NCI-H82 treated with DMSO at 0.1 percent for 48 hours (cell line): ENCODE results near the gene ADAMTS20.
"Not testable (repeated sequence)": the region's sequence is repeated elsewhere in the genome, so short reads cannot be mapped to it uniquely, and the experiment has no call there.

Source experiments
- DNase-seq: peaks from one replicate; lab custom pipeline; 2025; ENCODE audit not compliant: unreplicated experiment; lab: John Stamatoyannopoulos, UW

ADAMTS20 gene

DNA sequence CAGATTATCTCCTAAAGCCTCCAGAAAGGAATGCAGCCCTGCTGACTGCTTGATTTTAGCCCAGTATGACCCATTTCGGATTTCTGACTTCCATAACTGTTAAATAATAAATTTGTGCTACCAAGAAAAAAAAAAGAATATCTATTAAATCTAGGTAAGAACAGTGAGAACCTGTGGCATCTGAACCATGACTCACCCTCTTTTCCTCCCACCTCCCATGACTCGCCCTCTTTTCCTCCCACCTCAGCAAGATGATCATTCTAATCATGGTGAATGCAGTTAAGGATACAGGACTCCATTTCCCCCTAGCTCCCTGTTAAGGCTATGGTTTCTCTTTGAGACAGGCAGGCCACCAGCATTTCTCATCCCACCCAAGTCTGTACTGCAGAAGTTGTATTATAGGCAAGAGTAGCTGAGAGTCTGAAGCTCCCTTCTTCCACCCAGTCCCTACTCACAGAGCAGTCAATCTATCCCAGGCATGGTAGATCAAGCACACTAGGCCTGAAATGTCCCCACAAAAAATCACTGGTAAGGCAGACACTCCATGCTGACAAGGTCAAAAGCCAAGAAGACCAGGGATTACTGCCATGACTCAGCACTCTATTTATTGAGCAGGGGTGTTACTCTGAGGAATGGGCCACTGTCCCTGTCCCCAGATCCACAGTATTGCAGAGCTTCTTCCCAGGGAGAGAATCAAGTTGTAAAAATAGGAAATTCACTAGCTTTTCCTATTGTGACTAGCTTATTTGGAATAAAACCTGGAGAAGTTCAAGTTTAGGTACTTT lies 188.9 kb downstream of the ADAMTS20 start:
- no peak for DNase-seq

DNA sequence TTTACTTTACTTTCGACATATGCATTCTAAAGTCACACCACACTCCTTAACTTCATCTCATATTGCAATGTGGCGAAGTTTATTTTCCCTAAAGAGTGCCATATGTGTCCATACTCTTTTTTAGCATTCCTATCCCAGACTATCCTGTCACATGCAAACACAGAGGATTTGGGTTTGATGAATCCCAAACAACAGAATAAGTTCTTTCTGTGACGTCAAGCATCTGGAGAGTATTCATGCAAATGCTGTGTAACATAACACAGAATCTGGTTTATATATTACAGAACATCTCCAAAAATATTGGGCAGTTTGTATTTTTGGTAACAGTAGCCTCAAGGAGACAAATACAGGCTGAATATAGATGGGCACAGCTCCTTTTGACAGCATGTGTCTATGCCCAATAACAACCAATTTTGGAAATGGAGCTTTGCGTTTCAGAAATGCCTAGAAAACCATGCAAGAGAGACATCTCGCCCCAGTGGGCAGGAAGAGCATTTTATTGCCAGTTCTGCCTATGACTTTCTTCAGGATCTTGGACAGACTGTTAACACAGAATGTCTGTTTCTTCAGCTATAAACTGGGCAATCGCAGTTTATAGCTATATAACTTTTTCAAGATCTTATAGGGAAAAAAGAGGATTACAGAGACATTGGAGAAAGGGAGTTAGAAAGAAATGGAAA lies 190.8 kb downstream of the ADAMTS20 start:
- DNase-seq: no peak

DNA sequence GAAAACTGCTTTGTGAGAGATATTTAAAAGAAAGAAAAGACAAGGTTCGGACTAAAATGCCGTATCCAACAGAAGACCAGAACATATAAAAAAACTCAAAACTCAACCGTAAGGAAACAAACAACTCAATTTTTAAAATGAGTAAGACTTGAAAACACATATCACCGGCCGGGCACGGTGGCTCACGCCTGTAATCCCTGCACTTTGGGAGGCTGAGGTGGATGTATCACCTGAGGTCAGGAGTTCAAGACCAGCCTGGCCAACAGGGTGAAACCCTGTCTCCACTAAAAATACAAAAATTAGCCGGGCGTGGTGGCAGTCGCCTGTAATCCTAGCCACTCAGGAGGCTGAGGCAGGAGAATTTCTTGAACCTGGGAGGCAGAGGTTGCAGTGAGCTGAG lies 192.0 kb downstream of the ADAMTS20 start:
- DNase-seq: not testable (repeated sequence)

DNA sequence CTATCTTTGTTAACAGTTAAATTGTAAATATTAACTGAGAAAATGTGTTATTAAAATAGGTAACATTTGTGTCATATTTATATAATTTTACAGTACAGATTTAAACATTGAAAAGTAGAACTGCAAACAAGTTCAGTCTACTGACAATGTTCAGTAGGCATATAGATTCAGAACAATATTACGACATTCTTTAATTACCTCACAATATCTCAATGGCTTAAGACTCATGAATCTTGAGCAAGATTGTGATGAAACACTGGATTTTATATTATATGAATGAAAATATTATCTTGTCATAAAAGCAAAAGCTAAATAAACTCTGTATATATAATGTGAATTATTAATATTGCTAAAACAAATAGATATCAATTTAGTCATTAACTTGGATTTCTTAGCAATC lies 194.9 kb downstream of the ADAMTS20 start:
- no peak for DNase-seq

DNA sequence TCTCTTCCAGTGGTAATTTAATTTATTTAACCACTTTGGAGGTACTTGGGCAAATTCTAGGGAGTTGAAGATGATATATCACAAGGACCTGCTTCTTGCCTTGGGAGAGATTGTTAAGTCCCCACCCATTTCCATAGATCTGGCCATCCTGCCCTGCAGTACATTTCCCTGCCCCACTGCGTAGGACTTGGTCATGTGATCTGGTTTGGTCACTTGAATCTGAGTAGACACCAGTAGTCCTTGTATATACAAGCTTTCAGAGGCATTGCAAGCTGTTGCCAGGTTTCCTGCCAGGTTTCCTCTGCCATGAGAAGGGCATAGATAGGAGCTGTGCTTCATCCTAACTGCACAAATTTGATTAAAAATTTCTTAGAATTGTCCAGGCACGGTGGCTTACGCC lies 200.0 kb downstream of the ADAMTS20 start:
- no peak for DNase-seq

DNA sequence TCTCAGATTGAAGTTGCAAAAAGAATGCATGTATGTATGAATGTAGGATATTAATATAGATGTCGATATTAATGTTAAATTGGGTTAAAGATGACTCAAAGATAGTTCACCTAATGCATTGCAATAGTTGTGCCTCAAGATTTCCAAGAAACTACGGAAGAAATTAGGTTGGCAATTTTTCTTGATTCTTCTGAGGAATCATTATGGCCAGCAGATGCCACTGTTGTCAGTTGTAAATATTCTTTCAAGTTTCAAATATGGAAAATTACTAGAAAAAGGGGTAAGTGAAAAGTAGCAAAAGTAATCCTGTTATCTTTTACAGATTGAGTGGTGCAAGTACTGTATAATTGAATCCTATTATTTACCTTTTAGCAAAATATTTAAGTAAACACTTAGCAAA lies 202.1 kb downstream of the ADAMTS20 start:
- DNase-seq: no peak

DNA sequence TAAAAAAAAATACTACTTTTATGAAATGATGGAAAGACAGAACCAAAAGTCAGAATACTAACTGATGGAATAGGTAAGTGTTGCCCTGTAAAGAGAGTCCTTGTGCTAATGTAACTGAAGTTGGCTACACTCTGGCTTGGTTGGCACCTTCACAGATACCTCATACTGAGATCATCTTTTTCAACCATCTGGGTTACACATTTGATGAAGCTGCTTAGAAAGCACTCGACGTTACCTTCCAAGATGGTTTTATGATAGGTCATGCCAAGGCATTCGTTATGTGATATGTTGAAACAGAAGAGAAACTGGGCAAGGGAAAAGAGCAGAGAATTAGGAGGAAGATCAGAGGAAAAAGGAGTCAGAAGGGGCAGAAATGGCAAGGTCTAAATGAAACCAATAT lies 203.8 kb downstream of the ADAMTS20 start:
- no peak for DNase-seq

DNA sequence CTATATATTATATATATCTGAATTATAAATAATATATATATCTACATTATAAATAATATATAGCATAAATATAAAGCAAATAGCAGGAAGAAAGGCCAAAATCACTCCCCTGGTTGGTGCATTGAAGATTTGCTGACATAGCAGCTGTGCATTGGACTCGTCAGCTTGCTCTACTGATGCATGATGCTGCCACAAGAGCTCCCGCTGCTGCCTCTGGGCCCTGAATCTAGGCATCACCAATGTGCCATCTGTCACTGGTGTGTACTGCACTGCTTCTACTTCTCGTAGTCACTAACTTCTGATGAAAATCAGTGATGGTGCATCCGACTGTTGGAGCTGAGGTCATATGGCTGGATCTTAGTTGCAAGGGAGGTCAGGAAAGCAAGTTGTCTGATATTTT lies 205.0 kb downstream of the ADAMTS20 start:
- no peak for DNase-seq

DNA sequence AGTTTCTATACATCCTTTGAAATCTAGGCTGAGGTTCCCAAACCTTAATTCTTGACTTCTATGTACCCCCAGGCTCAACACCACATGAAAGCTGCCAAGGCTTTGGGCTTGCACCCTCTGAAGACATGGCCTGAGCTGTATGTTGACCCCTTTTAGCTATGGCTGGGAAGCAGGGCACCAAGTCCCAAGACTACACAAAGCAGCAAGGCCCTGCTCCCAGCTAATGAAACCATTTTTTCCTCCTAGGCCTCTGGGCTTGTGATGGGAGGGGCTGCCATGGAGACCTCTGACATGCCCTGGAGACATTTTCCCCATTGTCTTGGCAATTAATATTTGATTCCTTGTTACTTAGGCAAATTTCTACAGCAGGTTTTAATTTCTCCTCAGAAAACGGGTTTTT lies 207.0 kb downstream of the ADAMTS20 start:
- no peak for DNase-seq

DNA sequence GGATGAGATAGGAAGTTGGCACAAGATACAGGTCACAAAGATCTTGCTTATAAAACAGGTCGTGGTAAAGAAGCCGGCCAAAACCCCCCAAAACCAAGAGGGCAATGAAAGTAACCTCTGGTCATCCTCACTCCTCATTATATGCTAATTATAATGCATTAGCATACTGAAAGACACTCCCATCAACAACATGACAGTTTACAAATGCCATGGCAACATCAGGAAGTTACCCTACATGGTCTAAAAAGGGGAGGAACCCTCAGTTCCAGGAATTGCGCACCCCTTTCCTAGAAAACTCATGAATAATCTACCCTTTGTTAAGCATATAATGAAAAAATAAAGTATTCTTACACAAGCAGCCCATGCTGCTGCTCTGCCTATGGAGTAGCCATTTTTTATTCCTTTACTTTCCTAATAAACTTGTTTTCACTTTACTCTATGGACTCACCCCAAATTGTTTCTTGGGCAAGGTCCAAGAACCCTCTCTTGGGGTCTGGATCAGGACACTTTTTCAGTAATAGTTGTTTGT lies 210.2 kb downstream of the ADAMTS20 start:
- not testable (repeated sequence) for DNase-seq

DNA sequence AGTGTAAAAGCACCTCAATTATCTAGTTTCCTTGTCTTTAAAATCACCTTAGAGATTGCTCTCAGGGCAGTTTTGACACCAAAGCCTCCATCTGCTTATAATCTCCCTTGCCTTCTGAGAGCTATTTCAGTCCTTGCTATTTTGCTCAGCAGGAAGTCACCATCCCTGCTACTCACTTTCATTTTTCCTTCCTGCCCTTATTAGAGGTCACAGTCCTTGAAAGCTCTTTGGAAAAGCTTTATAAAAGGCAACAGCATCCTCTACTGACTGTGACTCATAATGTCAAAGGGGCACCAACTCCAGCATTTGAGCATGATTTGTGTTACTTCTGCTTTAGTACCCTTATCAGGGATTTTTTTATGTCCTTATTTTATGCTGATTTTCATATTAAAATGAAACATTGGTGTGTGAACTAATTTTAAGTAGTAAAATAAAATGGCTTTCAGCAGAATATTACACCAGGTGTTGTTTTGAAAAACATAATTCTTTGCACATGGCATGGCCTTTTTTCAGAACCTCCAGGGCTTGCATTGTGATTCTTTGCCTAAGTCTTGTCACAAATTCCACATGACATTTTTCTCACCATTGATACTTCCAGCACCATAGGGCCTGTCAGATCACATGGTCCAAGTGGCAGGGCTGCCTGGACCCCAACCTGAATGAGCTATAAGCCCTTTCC lies 213.0 kb downstream of the ADAMTS20 start:
- no peak for DNase-seq

DNA sequence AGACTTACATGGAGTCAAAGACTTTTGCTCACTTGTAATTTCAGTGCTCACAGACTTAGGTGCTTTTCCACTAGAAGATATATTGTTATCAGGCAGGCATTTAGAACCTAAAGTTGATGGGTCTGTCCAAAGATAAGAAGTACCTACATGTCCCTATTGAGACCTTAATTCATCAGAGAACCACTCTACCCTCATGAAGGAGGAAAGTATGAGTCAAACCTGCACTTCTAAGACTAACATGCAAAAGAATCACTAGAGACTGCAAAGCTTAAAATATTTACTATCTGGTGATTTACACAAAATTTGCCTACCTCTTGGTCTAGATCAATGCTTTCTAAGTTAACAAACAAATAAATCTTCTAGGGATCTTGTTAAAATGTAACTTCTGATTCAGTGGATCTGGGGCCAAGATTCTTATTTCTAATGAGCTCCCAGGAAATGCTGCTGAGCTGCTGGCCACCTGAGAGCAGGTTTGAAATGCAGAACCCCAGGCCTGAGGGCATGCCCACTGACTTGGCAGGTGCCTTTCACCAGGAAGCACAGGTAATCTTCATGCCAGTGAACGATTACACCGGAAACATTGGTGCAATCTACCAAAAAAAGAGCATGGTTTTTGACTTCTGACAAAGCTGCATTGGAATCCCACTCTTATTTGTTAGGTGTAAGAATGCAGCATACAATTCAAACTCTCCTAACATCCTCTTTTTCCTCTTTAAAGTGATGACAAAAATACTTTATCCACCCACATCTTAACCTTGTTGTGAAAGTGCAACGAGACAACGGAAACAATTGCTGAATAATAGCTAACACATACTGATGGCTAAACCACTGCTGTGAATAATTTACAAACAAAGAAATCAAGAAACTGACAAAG lies 214.2 kb downstream of the ADAMTS20 start:
- no peak for DNase-seq

DNA sequence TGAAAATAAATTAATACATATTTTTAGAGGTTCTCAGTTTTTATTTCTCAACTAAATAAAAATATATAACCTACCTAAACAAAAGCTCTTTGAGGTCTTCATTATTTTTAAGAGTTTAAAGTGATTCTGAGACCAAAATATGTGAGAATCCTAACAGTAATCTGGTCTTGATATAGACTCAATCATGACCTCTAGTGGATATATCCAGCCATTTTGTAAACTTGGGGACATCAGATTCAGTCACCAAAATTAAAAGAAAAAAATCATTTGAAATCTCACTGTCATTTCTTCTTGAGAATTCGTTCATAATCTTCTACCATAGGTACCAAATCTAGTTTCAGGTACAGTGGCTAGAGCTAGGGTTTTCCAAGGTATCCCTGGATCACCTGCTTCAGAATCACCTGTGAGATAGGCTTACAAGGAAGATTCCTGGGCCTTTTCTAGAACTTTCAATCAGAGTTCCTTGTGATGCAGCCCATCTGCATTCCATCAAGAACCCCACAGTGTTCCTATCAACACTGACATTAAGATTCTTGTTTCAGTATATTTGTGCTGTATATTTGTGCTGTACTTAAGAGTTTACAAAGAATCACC lies 214.9 kb downstream of the ADAMTS20 start:
- no peak for DNase-seq

DNA sequence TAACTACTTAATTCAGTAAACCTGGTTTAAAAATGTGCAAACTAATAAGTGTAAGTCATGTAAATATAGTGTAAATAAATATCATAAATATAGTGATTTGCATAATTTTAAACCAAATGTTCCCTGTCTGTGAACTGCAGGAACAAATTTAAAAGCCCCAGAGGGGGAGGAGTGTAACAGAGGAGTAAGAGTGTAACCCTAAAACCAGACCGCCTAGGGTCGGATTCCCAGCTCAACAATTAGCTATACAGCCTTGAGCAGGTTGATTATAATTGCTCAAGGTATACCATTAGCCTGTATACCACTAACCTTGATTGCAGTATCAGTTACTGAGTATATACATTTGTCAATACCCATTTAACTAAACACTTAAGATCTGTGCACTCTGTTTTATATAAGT lies 218.4 kb downstream of the ADAMTS20 start:
- no peak for DNase-seq

DNA sequence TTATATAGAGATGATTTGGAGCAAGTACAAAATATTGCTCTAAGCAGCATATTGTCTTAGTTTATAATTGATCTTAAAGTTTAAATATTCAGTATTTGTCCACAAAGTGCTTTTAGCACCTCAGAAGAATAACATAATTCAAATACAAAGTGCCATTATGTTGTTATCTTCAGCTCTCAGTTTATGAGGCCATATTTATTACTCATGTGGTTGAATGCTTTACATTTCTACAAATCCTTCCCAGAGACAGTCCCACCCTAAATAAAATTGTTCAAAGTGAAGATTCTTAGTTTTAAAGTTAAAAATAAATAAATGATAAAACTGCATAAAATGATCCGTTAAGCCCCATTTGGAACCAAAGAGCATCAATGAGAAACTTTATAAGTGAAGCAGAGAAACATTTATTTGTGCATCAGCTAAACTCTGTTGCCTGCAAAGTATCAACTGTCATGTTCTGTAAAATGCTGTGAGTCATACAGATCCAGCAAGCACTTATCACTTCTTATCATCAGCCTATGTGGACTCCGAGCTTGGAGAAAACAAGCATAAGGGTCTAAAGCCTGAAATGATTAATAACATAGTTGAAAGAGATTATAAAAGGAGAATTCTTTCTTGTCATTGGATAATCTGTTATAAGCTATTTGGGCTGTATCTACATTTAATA lies 218.9 kb downstream of the ADAMTS20 start:
- DNase-seq: no peak

DNA sequence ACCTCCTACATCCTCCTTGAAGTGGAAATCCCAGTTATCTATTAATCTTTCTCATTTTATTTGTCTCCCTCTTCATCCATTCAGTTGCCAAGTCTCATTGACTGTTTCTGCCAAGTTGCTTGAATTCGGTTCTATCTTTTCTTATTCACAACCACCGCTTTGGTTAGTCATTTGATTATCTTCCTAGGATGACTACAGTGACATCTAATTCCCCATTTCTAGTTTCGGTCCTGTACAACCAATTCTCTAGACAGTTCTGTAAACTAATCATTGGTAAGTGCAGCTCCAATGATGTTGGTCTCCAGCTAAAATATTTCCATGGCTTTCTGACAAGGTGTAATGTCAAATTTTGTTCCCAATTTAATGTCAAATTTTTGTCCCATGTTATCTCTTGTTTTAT lies 220.1 kb downstream of the ADAMTS20 start:
- DNase-seq: no peak

DNA sequence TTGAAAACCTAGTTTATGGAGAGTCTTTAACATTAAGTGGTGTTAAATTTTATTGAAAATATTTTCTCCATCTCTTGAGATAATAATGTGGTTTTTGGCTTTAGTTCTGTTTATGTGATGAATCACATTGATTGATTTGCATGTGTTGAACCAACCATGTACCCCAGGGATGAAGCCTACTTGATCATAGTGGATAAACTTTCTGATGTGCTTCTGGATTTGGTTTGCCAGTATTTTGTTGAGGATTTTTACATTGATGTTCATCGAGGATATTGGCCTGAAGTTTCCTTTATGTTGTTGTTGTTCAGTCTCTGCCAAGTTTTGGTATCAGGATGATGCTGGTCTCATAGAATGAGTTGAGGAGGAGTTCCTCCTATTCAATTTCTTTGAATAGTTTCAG lies 222.6 kb downstream of the ADAMTS20 start:
- DNase-seq: no peak

DNA sequence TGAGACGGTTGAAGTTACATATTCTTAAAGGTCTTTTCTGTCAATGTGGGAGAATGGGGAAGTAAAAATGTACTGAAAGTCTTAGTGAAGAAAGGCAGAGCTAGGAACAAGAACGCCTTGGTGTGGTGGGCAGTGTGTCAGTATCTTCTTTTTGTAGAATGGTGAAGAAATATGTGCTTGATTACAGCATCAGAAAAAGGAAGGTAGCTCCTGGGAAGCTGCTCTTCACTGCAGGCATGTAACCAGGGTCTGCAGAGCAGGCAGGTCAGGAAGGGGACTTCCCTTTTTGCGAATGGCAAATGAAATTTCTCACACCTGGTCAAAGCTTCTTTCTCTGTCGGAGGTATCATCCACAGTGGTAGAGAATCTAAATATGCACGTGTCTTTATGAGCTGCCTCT lies 226.2 kb downstream of the ADAMTS20 start:
- no peak for DNase-seq

DNA sequence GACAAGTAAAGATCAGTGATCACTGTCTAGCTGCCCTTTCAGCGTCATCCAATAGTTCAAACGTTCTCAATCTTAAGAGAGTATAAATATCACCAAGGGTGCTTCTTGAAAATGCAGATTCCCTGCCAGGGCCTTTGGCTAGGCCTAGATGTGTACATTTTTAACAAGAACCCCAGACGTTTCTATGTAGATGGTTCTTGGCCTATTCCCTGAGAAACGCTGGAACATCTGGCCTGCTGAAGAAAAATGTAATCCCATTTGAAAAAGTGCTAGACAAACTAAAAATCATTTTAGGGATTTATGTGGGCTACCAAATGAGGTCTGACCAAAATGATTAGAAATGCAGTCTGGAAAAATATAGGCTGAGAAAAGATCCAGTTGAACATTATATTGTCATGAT lies 231.7 kb downstream of the ADAMTS20 start:
- DNase-seq: no peak

DNA sequence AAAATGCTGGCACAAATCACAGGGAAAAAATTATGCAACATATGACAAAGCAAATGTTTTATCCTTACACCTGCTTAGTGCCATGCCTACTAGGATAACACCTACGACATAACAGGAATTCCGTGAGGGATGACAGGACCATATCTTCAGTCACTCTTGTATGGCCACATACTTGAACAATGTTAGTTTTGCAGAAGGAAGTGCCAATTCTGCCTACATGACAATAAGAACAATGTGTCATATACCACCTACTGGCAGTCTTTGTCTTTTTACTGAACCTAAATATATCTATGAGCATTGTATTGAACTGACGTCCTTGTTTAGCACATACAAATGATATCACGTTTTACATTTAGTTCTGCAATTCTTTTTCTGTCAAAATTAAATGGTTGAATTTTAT lies 234.0 kb downstream of the ADAMTS20 start:
- DNase-seq: no peak
